ENCODE measurements around the gene BIRC7.

The BIRC7 gene

GRCh38 chr20:63194007-63194796 is 41.5 kb upstream of the BIRC7 start:
- Histone ChIP-seq H3K27me3 (ENCODE audit: control insufficient read depth, insufficient read depth, low read length) (no peaks in the 10 kb centered on the region), H3K4me3 (ENCODE audit: low read depth, low read length) (no peak overlapping the region), H3K4me1 (ENCODE audit: control insufficient read depth, insufficient read depth, low read length) (no peaks in the 10 kb centered on the region), H3K9me3 (ENCODE audit: control insufficient read depth, insufficient read depth, low read length) (no peaks in the 10 kb centered on the region), H3K9ac (ENCODE audit: low read depth, low read length) (no peak overlapping the region), H3K36me3 (ENCODE audit: control insufficient read depth, insufficient read depth, low read length) (peaks cover 16% of the 10 kb centered on the region)

GRCh38 chr20:63194797-63195173 is 40.9 kb upstream of the BIRC7 start:
- no peaks in the 10 kb centered on the region for H3K9me3 ChIP-seq (ENCODE audit: control insufficient read depth, insufficient read depth, low read length)
- no peaks in the 10 kb centered on the region for H3K4me1 ChIP-seq (ENCODE audit: control insufficient read depth, insufficient read depth, low read length)
- H3K27me3 ChIP-seq (ENCODE audit: control insufficient read depth, insufficient read depth, low read length), result no peaks in the 10 kb centered on the region
- H3K4me3 ChIP-seq (ENCODE audit: low read depth, low read length), result no peak overlapping the region
- H3K36me3 ChIP-seq (ENCODE audit: control insufficient read depth, insufficient read depth, low read length), result peaks cover 16% of the 10 kb centered on the region
- no peak overlapping the region for H3K9ac ChIP-seq (ENCODE audit: low read depth, low read length)

GRCh38 chr20:63196768-63197470 is 38.8 kb upstream of the BIRC7 start:
- H3K4me1 ChIP-seq (ENCODE audit: control insufficient read depth, insufficient read depth, low read length), result no peaks in the 10 kb centered on the region
- H3K9me3 ChIP-seq (ENCODE audit: control insufficient read depth, insufficient read depth, low read length), result no peaks in the 10 kb centered on the region
- H3K9ac ChIP-seq (ENCODE audit: low read depth, low read length), result no peak overlapping the region
- peaks cover 18% of the 10 kb centered on the region for H3K36me3 ChIP-seq (ENCODE audit: control insufficient read depth, insufficient read depth, low read length)
- no peak overlapping the region for H3K4me3 ChIP-seq (ENCODE audit: low read depth, low read length)
- no peaks in the 10 kb centered on the region for H3K27me3 ChIP-seq (ENCODE audit: control insufficient read depth, insufficient read depth, low read length)

GRCh38 chr20:63198606-63199005 is 37.1 kb upstream of the BIRC7 start:
- Histone ChIP-seq H3K36me3 (ENCODE audit: control insufficient read depth, insufficient read depth, low read length) (peaks cover 35% of the 10 kb centered on the region), H3K4me1 (ENCODE audit: control insufficient read depth, insufficient read depth, low read length) (no peaks in the 10 kb centered on the region)

GRCh38 chr20:63202021-63202420 is 33.7 kb upstream of the BIRC7 start:
- no peaks in the 10 kb centered on the region for H3K9me3 ChIP-seq (ENCODE audit: control insufficient read depth, insufficient read depth, low read length)
- peaks cover 39% of the 10 kb centered on the region for H3K36me3 ChIP-seq (ENCODE audit: control insufficient read depth, insufficient read depth, low read length)

More at GRCh38 chr20:63198606-63199005, 37.1 kb upstream of the BIRC7 start:
- no peaks in the 10 kb centered on the region for H3K27me3 ChIP-seq (ENCODE audit: control insufficient read depth, insufficient read depth, low read length)
- H3K9ac ChIP-seq (ENCODE audit: low read depth, low read length), result no peak overlapping the region
- H3K9me3 ChIP-seq (ENCODE audit: control insufficient read depth, insufficient read depth, low read length), result no peaks in the 10 kb centered on the region
- H3K4me3 ChIP-seq (ENCODE audit: low read depth, low read length), result no peak overlapping the region

GRCh38 chr20:63202811-63203526 is 32.7 kb upstream of the BIRC7 start:
- Histone ChIP-seq H3K4me3 (ENCODE audit: low read depth, low read length) (no peak overlapping the region), H3K4me1 (ENCODE audit: control insufficient read depth, insufficient read depth, low read length) (no peaks in the 10 kb centered on the region), H3K9ac (ENCODE audit: low read depth, low read length) (no peak overlapping the region), H3K36me3 (ENCODE audit: control insufficient read depth, insufficient read depth, low read length) (peaks cover 44% of the 10 kb centered on the region), H3K27me3 (ENCODE audit: control insufficient read depth, insufficient read depth, low read length) (no peaks in the 10 kb centered on the region), H3K9me3 (ENCODE audit: control insufficient read depth, insufficient read depth, low read length) (no peaks in the 10 kb centered on the region)

More at GRCh38 chr20:63202021-63202420, 33.7 kb upstream of the BIRC7 start:
- Histone ChIP-seq H3K4me3 (ENCODE audit: low read depth, low read length) (no peak overlapping the region), H3K9ac (ENCODE audit: low read depth, low read length) (no peak overlapping the region), H3K27me3 (ENCODE audit: control insufficient read depth, insufficient read depth, low read length) (no peaks in the 10 kb centered on the region), H3K4me1 (ENCODE audit: control insufficient read depth, insufficient read depth, low read length) (no peaks in the 10 kb centered on the region)

- H3K4me1 ChIP-seq (ENCODE audit: control insufficient read depth, insufficient read depth, low read length), result no peaks in the 10 kb centered on the region
- H3K4me3 ChIP-seq (ENCODE audit: low read depth, low read length), result no peak overlapping the region
- H3K9me3 ChIP-seq (ENCODE audit: control insufficient read depth, insufficient read depth, low read length), result no peaks in the 10 kb centered on the region
- H3K36me3 ChIP-seq (ENCODE audit: control insufficient read depth, insufficient read depth, low read length), result peaks cover 55% of the 10 kb centered on the region
- no peaks in the 10 kb centered on the region for H3K27me3 ChIP-seq (ENCODE audit: control insufficient read depth, insufficient read depth, low read length)
- no peak overlapping the region for H3K9ac ChIP-seq (ENCODE audit: low read depth, low read length)
These were observed 31.3 kb upstream of the BIRC7 start for GRCh38 chr20:63204362-63204761.

- Histone ChIP-seq H3K9me3 (ENCODE audit: control insufficient read depth, insufficient read depth, low read length) (no peaks in the 10 kb centered on the region), H3K9ac (ENCODE audit: low read depth, low read length) (no peak overlapping the region), H3K4me3 (ENCODE audit: low read depth, low read length) (no peak overlapping the region), H3K4me1 (ENCODE audit: control insufficient read depth, insufficient read depth, low read length) (no peaks in the 10 kb centered on the region), H3K27me3 (ENCODE audit: control insufficient read depth, insufficient read depth, low read length) (no peaks in the 10 kb centered on the region), H3K36me3 (ENCODE audit: control insufficient read depth, insufficient read depth, low read length) (peaks cover 64% of the 10 kb centered on the region)
These were observed 29.8 kb upstream of the BIRC7 start for GRCh38 chr20:63205896-63206295.

- Histone ChIP-seq H3K9ac (ENCODE audit: low read depth, low read length) (no peak overlapping the region), H3K36me3 (ENCODE audit: control insufficient read depth, insufficient read depth, low read length) (peaks cover 70% of the 10 kb centered on the region), H3K4me3 (ENCODE audit: low read depth, low read length) (no peak overlapping the region), H3K9me3 (ENCODE audit: control insufficient read depth, insufficient read depth, low read length) (no peaks in the 10 kb centered on the region), H3K4me1 (ENCODE audit: control insufficient read depth, insufficient read depth, low read length) (no peaks in the 10 kb centered on the region), H3K27me3 (ENCODE audit: control insufficient read depth, insufficient read depth, low read length) (no peaks in the 10 kb centered on the region)
These were observed 28.8 kb upstream of the BIRC7 start for GRCh38 chr20:63206878-63207277.

GRCh38 chr20:63208346-63208909 is 27.3 kb upstream of the BIRC7 start:
- H3K4me1 ChIP-seq (ENCODE audit: control insufficient read depth, insufficient read depth, low read length), result peaks cover 7% of the 10 kb centered on the region
- H3K9ac ChIP-seq (ENCODE audit: low read depth, low read length), result no peak overlapping the region
- no peaks in the 10 kb centered on the region for H3K9me3 ChIP-seq (ENCODE audit: control insufficient read depth, insufficient read depth, low read length)
- no peaks in the 10 kb centered on the region for H3K27me3 ChIP-seq (ENCODE audit: control insufficient read depth, insufficient read depth, low read length)
- no peak overlapping the region for H3K4me3 ChIP-seq (ENCODE audit: low read depth, low read length)
- peaks cover 70% of the 10 kb centered on the region for H3K36me3 ChIP-seq (ENCODE audit: control insufficient read depth, insufficient read depth, low read length)

GRCh38 chr20:63210011-63210605 is 25.6 kb upstream of the BIRC7 start:
- H3K9me3 ChIP-seq (ENCODE audit: control insufficient read depth, insufficient read depth, low read length), result no peaks in the 10 kb centered on the region
- H3K9ac ChIP-seq (ENCODE audit: low read depth, low read length), result no peak overlapping the region
- H3K27me3 ChIP-seq (ENCODE audit: control insufficient read depth, insufficient read depth, low read length), result no peaks in the 10 kb centered on the region
- H3K4me1 ChIP-seq (ENCODE audit: control insufficient read depth, insufficient read depth, low read length), result peaks cover 10% of the 10 kb centered on the region
- H3K36me3 ChIP-seq (ENCODE audit: control insufficient read depth, insufficient read depth, low read length), result peaks cover 62% of the 10 kb centered on the region
- no peak overlapping the region for H3K4me3 ChIP-seq (ENCODE audit: low read depth, low read length)
